NCI-H446 (cell line): ENCODE measurements around the gene NARS2.
"Not testable (repeated sequence)": the region's sequence is repeated elsewhere in the genome, so short reads cannot be mapped to it uniquely, and the experiment has no call there.

Source experiments
- DNase-seq, 2 experiments: peaks; one replicate each; lab custom pipeline; 2025; lab: John Stamatoyannopoulos, UW

The NARS2 gene, protein sequence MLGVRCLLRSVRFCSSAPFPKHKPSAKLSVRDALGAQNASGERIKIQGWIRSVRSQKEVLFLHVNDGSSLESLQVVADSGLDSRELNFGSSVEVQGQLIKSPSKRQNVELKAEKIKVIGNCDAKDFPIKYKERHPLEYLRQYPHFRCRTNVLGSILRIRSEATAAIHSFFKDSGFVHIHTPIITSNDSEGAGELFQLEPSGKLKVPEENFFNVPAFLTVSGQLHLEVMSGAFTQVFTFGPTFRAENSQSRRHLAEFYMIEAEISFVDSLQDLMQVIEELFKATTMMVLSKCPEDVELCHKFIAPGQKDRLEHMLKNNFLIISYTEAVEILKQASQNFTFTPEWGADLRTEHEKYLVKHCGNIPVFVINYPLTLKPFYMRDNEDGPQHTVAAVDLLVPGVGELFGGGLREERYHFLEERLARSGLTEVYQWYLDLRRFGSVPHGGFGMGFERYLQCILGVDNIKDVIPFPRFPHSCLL

DNA sequence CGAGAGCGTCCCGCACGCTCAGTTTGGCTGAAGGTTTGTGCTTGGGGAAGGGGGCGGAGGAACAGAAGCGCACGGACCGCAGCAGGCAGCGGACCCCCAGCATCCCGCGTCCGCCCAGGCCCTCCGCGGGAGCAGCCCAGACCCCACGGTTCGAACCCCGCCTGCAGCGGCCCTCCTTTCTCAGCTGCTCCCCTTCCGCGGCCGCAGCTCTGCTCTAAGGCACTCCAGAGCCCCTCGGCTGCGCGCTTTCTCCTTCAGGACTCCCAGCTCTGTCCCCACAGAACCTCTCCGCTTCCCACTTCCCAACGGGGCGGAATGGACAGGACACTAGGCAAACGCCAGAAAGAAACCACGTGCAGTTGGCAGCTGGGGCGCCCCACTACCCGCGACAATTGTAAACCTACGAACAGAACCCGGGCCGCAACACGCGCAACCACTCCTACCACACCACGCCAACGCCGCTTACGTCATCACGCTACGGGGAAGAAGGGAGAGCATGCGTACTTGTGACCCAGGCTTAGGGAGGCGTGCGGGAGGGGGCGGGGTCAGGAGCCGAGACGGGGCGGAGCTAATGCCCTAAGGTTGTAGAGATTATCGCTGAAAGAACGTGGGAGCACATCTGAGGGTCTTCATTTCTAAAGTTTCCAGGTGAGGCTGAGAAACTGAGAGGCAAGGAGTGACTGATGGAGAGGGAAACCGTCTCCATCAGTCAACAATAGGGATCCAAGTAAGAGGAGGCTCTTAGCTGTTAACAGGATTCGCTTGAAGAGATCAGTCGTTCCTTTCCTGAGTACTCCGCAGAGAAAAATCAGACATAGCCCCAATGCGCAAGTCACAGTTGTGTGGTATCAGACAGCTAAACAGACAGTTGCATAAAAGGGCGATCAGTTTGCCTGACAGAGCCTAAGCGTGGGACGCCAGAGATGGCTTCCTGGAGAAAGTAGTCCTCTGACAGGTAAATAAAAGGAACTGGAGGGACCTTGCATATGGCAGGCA, at the start of gene NARS2:
Gene NARS2, minus strand, starts transcription at position 479 of the 996 bp plus-strand sequence. Its CDS starts 376 bp downstream, at position 103.
- DNase-seq: peak; percentile 97 to 98

DNA sequence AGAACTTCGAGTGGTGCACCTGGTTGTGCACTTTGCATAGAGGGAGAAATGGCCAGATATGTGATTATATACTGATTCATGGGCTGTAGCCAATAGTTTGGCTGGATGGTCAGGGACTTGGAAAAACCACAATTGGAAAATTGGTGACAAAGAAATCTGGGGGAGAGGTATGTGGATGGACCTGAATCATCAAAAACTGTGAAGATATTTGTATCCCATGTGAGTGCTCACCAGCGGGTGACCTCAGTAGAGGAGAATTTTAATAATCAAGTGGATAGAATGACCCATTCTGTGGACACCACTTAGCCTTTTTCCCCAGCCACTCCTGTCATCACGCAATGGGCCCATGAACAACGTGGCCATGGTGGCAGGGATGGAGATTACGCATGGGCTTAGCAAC, 48.0 kb upstream of the NARS2 start:
- DNase-seq: no peak

DNA sequence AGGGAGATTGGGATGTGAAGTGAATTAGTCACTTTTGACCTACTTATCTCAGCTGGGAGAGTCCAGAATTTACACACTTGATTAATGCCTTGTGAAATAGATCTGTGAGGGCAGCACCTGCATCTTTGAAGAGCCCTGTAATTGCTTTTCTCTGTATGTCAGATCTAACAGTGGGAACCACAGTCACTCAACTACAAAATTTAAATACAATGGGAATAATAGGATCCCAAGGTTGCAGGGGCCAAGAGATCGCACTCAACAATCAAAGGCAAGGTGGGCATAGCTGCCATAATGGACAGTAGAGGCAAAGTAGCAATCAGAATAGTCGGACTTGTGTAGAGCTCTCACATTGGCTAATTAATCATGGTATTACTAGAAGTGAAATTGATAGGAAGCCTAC, 45.5 kb upstream of the NARS2 start:
- no peak for DNase-seq

DNA sequence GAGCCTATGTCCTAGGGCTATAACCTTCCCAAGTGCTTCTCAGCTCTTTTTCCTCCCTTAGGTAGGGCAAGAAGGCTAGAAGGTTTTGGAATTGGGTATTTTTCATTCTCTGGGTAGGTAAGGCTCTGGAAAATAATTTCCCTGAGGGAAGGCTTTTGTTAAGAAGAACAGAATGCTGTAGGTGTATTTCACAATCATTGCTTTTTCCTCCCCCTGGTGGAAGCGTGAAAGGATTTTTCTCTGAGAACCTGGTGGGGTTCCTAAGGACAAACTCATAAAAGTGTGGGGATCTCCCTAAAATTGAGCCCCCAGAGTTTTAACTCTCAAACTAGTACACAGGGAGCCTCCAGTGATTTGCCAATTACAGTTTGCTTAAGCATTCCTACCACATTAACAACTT, 41.1 kb upstream of the NARS2 start:
- no peak for DNase-seq

DNA sequence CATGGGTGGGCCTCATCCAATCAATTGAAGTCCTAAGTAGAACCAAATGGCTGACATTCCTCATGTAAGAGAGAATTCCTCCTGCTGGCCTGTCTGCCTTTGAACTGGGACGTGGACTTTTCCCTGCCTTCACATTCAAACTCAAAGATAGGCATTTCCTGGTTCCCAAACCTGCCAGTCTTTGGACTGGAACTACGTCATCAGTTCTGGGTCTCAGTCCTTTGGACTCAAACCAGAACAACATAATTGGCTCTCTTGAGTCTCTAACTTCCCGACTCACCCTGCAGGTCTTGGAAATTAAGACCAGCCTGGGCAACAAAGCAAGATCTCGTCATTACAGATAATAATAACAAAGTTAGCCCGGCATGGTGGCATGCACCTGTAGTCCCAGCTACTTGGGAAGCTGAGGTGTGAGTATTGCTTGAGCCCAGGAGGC, 38.7 kb upstream of the NARS2 start:
- DNase-seq: no peak

DNA sequence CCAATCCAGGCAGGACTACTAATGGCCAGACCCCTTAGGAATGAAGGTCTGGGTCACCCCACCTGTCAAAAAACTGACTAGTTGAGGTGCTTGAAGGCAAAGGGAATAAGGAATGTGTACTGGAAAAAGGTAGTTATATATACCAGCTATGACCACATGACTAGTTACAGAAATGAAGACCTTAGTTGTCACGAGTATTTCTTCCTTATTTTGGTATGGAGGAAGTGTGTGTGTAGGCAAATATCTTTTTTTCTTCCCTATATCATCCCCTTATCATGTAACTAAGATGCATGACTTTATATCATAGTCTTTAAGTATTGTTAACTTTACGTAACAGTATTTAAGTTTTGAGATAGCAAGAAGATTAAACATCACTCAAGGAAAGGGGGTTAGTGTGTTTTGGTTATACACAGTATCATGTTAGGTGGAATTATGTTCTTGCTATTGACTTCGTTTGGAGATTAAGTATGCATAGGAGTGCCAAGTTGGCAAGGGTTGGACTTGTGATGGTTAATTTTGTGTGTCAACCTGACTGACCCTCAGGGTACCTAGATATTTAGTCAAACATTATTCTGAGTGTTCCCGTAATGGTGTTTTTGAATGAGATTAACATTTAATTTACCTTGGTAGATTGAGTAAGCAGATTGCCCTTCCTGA, 38.2 kb upstream of the NARS2 start:
- DNase-seq: no peak

DNA sequence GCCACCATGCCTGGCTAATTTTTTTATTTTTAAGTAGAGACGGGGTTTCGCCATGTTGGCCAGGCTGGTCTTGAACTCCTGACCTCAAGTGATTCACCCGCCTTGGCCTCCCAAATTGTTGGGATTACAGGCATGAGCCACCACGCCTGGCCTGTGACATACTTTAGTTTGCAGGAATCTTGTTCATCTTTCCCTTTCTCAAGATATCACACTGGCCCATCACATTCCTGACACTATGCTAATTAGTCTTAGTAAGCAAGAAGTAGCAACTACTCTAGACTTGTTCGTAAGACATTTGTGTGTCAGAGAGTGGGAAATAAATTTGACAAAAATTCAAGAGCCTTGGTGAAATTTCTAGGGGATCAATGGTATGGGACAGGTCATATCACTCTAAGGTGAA, 34.7 kb upstream of the NARS2 start:
- DNase-seq: not testable (repeated sequence)

DNA sequence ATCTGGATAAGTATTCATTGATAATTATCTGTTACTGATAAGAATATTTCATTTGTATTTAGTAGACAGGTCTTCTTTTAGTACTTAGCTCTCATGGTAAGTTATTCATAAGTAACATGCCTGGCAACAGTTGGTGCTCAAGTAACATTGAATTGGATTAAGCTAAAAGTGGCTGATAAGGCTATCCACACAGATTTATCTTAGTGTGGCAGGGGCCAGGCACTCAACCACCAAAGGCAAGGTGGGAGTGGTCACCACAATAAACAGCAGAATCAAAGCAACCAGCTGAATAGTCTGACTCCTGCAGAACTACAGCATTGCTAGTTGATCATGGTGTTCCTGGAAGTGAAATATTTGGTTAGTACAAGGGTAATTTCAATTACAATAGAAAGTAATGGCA, 33.0 kb upstream of the NARS2 start:
- DNase-seq: no peak

DNA sequence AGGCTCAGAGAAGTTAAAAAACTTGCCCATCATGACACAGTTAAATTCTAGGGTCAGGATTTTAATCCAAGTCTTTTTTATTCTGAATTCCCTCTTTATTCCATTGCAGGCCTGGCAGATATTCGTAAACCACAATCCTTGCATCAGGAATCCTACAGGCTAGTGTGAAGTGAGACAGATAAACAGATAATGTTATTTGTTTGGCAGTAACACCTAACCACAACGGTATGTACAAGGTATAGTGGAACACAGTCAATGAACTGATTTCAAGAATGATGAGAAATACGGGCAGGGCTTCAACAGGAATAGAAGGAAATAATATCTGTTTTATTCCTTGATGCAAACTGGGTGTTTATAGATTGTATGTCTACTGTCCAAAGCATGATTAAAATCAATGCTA, 32.0 kb upstream of the NARS2 start:
- no peak for DNase-seq

DNA sequence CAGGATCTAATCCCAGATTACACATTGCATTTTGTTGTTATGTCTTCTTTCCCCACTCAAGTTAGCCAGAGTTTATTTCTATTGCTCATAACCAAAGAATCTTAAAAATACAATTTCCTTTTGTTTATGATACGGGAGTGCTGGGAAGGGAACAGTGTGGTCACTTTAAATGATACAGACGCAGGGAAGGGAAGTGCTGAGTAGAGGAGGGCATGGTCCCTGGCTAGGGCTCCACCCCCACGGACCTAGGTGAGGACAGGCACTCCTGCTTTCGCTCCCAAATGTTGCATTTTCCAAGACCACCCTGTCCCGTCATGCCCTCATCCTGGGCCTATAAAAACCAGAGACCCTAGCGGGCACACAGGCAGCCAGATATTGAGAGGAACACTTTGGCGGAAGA, 30.6 kb upstream of the NARS2 start:
- no peak for DNase-seq

DNA sequence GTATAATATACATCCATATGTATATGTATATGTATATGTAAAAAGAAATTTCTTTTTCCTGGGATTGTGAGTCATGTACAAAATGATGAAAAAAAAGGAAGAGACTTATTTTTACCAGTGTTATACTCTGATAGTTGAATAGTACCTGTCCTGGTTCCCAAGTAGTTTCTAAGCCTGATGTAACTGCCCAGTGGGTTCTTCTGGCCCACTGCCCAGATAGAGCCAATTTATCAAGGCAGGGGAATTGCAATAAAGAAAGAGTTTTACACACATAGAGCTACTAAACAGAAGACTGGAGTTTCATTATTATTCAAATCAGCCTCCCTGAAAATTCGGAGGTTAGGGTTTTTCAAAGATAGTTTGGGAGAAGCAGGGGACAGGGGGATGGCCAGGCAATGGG, 29.1 kb upstream of the NARS2 start:
- DNase-seq: no peak

DNA sequence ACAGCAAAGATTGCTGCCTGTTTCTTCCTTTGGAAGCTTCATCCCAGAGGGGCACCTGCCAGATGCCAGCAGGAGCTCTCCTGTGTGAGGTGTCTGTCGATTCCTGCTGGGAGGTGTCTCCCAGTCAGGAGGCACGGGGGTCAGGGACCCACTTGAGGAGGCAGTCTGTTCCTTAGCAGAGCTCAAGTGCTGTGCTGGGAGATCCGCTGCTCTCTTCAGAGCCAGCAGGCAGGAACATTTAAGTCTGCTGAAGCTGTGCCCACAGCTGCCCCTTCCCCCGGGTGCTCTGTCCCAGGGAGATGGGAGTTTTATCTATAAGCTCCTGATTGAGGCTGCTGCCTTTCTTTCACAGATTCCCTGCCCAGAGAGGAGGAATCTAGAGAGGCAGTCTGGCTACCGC, 28.1 kb upstream of the NARS2 start:
- DNase-seq: not testable (repeated sequence)

DNA sequence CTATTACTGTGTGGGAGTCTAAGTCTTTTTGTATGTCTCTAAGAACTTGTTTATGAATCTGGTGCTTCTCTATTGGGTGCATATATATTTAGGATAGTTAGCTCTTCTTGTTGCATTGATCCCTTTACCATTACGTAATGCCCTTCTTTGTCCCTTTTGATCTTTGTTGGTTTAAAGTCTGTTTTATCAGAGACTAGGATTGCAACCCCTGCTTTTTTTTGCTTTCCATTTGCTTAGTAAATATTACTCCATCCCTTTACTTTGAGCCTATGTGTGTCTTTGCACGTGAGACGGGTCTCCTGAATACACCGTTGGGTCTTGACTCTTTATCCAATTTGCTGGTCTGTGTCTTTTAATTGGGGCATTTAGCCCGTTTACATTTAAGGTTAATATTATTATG, 26.4 kb upstream of the NARS2 start:
- not testable (repeated sequence) for DNase-seq

DNA sequence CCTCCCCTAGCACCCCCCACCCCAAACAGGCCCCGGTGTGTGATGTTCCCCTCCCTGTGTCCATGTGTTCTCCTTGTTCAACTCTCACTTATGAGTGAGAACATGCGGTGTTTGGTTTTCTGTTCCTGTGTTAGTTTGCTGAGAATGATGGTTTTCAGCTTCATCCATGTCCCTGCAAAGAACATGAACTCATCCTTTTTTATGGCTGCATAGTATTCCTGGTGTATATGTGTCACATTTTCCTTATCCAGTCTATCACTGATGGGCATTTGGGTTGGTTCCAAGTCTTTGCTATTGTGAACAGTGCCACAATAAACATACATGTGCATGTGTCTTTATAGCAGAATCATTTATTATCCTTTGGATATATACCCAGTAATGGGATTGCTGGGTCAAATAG, 22.9 kb upstream of the NARS2 start:
- DNase-seq: not testable (repeated sequence)

DNA sequence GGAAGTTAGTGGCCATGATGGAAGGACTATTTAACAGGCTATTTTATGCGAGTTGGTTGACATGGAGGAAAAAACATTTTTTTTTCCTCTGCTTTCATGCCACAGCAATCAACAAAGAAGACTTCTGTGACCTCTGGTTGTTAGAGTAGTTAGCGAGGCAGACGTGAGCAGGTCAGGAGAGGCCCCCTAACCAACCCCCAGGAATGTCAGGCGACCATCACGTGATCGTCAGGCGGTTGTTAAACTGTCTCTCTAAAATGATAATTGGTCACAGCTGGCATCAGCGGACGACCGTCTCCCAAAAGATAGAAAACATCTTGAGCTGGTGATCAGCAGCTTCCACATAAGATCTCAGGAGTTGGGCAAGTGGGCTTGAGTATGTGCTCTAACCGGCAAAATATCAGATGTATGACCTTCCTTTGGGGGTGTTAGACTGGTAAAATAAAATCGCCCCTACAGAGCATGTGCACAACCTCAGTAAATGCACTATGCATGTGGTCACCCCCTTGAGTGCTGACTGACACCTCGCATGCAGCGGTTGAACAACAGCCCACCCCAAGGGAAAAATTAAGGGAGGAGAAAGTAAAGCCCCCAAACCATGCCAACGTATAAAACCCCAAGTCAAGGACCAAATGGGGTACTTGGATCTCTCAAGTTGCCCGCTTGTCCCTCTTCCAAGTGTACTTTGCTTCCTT, 20.9 kb upstream of the NARS2 start:
- no peak for DNase-seq

DNA sequence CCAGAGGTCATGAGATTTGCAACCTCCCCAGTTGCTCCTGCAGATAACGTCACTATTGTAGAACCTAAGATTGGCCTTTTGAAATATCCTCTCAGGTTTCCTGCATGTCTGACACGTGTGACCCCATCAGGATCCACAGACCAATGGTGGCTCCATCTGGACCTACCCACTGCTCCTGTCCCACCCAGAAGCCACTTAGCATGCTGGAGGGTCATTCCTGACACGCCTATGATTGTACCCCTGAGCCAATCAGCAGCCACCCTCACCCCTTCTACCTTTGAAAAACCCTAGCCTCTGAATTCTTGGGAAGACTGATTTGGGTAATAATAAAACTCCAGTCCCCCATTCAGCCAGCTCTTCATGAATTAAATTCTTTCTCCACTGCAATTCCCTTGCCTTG, 20.1 kb upstream of the NARS2 start:
- DNase-seq: no peak

DNA sequence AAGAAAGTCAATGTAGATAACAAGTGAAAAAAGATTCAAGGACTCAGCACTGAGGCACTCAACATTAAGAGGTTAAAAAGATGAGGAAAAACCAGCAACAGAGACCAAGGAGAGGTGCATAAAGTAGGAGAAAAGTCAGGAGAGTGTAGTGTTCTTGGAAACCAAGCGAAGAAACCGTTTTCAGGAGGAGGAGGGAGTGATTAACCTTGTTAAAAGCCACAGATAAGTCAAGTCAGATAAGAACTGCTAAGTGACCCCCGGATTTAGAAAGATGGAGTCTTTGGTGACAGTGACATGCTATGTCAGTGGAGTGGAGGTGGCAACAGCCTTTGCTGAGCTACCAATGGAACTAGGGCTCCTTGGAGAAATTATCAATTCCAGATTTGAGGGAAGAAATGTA, 13.9 kb upstream of the NARS2 start:
- DNase-seq: no peak

DNA sequence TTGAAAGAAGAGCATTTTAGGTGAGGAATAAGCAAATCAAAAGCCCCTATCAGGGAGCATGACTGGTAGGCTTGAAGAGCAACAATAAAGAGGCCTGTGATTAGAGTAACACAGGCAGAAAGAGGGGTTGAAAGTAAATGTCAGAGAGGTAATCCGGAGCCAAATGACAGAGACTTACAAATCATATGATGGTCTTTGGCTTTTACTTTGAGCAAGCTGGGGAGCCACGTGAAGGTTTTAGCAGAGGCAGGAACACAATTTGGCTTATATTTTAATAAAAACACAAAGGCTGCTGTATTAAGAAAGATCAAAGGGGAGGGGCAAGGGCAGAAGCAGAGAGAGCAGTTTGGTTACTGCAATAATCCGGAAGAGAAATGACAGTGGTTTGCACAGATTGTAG, 12.8 kb upstream of the NARS2 start:
- no peak for DNase-seq

DNA sequence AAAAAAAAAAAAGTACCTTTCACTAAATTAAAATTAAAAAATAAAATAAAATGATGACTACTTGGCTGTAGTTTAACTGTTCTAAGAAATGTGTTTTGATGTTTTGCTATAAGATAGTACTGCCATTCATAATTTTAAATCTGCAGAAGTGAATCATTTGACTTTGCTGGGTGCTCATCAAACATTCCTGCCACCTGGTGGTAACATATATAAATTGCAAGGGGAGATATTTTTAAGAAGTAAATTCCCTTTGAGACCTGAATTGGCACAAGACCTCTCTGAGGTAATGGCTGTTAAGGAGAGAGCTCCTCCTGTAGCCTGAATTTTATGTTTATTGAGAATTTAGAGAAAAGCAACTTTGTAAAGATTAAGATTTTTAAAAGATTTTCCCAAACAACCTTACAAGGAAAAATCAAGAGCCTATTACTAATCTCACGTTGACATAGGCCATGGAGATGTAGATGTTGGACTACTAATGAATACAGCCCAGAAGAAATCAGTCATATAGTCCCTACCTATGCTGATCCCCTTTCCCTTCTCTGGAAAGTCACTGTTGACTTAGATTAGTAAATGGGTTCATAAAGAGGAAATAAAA, 11.9 kb upstream of the NARS2 start:
- DNase-seq: peak in 1 of 2 experiments; percentile 26

DNA sequence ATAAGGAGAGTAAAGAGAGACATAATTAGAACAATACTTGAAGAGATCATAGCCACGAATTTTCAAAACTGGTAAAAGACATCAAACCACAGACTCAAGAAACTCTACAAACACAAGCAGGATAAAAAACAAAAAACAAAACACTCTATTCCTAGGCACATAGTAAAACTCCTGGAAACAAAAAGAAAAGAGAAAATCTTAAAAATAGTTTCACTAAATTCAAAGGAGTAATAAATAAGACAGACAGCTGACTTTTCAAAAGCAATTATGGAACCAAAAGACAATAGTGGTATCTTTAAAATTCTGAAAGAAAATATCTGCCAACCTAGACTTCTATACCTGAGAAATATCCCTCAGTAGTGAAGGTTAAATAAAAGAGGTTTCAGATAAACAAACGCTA, 9.2 kb upstream of the NARS2 start:
- DNase-seq: no peak

DNA sequence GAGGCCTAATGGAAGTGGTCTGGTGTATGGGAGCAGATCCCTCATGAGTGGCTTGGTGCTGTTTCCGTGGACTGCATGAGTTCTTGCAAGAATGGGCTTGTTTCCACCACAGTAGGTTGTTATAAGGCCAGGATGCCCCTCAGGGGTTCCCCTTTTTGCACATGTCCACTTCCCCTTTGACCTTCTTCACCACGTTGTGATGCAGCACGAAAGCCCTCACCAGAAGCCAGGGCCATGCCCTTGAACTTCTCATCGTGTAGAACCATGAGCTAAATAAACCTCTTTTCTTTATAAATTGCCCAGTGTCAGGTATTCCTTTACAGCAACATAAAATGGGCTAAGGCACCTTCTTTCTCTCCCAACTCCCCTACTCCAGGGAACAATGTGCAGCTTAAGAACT, 2.8 kb upstream of the NARS2 start:
- DNase-seq: no peak
